HepG2 (cell line): ENCODE results near the gene CHSY3. TPM values are rescaled to one million over a fixed set of nuclear protein-coding genes. Genes with fewer than 3 reads are reported as not detected.

Experiments
- ATAC-seq: fragments of 200-7000 bp; cut with Tn5 transposase; 3 replicates; pipeline ENCODE4 v1.9.1; 2020; ENCODE audit warnings: mild to moderate bottlenecking, moderate library complexity
- BruUV-seq: library from RNA; stranded (reverse); fragments of 400-500 nt; replicated peaks from 2 replicates; lab custom pipeline; 2021; lab: Mats Ljungman, UMichigan
- CTCF ChIA-PET: fragments of 300-600 bp; formaldehyde crosslinking; extraction: SDS; loops from one replicate; lab custom pipeline; 2021; ENCODE audit warnings: low total read pairs, inconsistent platforms, low intra/inter-chr PET ratio; lab: Yijun Ruan, JAX
- POLR2A ChIA-PET: fragments of 350-600 bp; sonication (Branson Sonifier 250); formaldehyde crosslinking; loops from one replicate; lab custom pipeline; 2020; ENCODE audit warnings: antibody characterized with exemption, inconsistent platforms; lab: Yijun Ruan, JAX
- DNase-seq: peaks from one replicate; pipeline ENCODE4 v3.0.0-alpha.2; 2015; ENCODE audit warnings: low spot score
- FAIRE-seq: peaks from 3 replicates; lab custom pipeline; 2011; peaks lifted over from hg19 to GRCh38; lab: Jason Lieb, UNC
- H2AFZ ChIP-seq: one replicate; pipeline ENCODE4 v1.6.1; 2011; ENCODE audit warnings: low read length, inconsistent platforms
- H3K27ac ChIP-seq: fragments of 300-600 bp; 3 replicates; pipeline ENCODE4 v1.8.0; 2011; ENCODE audit warnings: mixed run types, mild to moderate bottlenecking, mixed read lengths, low read length, inconsistent platforms; ENCODE audit not compliant: insufficient read depth; ENCODE audit errors: extremely low read length
- H3K27me3 ChIP-seq, 2 experiments: fragments of 200-600 bp in 1 of 2; 2 replicates in 1 of 2; 3 replicates in 1 of 2; pipeline versions ENCODE4 v1.6.0 to v1.8.0; 2011; ENCODE audit warnings: low read length in 2 of 2, mild to moderate bottlenecking in 2 of 2, moderate library complexity in 2 of 2, inconsistent platforms in 1 of 2; ENCODE audit not compliant: insufficient read depth in 2 of 2, control insufficient read depth in 1 of 2
- H3K36me3 ChIP-seq, 2 experiments: fragments of 200-600 bp in 1 of 2; replicated peaks in 1 of 2; 2 replicates in 1 of 2; 3 replicates in 1 of 2; pipeline versions ENCODE4 v1.5.1 to v1.8.0; 2011; ENCODE audit warnings: low read length in 2 of 2, inconsistent platforms in 1 of 2; ENCODE audit not compliant: insufficient read depth in 2 of 2, control insufficient read depth in 1 of 2
- H3K4me1 ChIP-seq: 2 replicates; pipeline ENCODE4 v1.5.1; 2012; ENCODE audit warnings: low read length, inconsistent platforms; ENCODE audit not compliant: insufficient read depth
- H3K4me2 ChIP-seq: 2 replicates; pipeline ENCODE4 v1.6.0; 2011; ENCODE audit warnings: low read depth, low read length, inconsistent platforms
- H3K4me3 ChIP-seq, 3 experiments: fragments of 200-600 bp in 1 of 3; sonication (generic), shearing (Covaris generic) in 1 of 3; replicated peaks in 1 of 3; 2 replicates each; pipeline ENCODE4 v1.5.1; 2011 to 2016; ENCODE audit warnings: low read length in 3 of 3, inconsistent platforms in 2 of 3, low read depth in 2 of 3, mild to moderate bottlenecking in 2 of 3, control low read depth in 1 of 3, mixed read lengths in 1 of 3; ENCODE audit not compliant: insufficient read depth in 1 of 3
- H3K79me2 ChIP-seq: one replicate; pipeline ENCODE4 v1.6.1; 2011; ENCODE audit warnings: low read length, inconsistent platforms; ENCODE audit not compliant: insufficient read depth
- H3K9ac ChIP-seq: 2 replicates; pipeline ENCODE4 v1.6.0; 2011; ENCODE audit warnings: mild to moderate bottlenecking, low read depth, low read length, inconsistent platforms; ENCODE audit not compliant: insufficient read depth
- H3K9me3 ChIP-seq: 2 replicates; pipeline ENCODE4 v1.5.1; 2012; ENCODE audit warnings: mild to moderate bottlenecking, low read length
- H4K20me1 ChIP-seq: 2 replicates; pipeline ENCODE4 v1.6.0; 2011; ENCODE audit warnings: inconsistent platforms, mild to moderate bottlenecking, low read length, moderate library complexity; ENCODE audit not compliant: insufficient read depth
- ATF7 ChIP-seq, 2 experiments: fragments of 450-650 bp in 1 of 2; sonication (generic) in 1 of 2; formaldehyde crosslinking in 1 of 2; IDR thresholded peaks; 2 replicates each; pipeline versions ENCODE4 v1.4.0 to v1.6.1; 2016 to 2020; ENCODE audit warnings: antibody characterized with exemption in 1 of 2, mild to moderate bottlenecking in 1 of 2, missing genetic modification reagents in 1 of 2
- GMEB2 ChIP-seq: IDR thresholded peaks from 2 replicates; pipeline ENCODE4 v1.6.1; 2016; ENCODE audit warnings: missing biosample characterization, missing genetic modification reagents, low read depth
- HDAC1 ChIP-seq: sonication (generic); formaldehyde crosslinking; IDR thresholded peaks from 2 replicates; pipeline ENCODE4 v1.5.1; 2020; ENCODE audit warnings: mild to moderate bottlenecking, missing genetic modification reagents
- HINFP ChIP-seq: sonication (generic); formaldehyde crosslinking; IDR thresholded peaks from 2 replicates; pipeline ENCODE4 v1.4.0; 2020; ENCODE audit warnings: low read depth, mild to moderate bottlenecking, missing genetic modification reagents
- KDM3A ChIP-seq: IDR thresholded peaks from 2 replicates; pipeline ENCODE4 v1.6.1; 2018; ENCODE audit warnings: low read depth, missing compliant biosample characterization
- LCORL ChIP-seq, 2 experiments: fragments of 450-650 bp in 1 of 2; sonication (generic) in 1 of 2; formaldehyde crosslinking in 1 of 2; IDR thresholded peaks; 2 replicates each; pipeline versions ENCODE4 v1.5.0 to v1.6.1; 2017 to 2020; ENCODE audit warnings: antibody characterized with exemption in 1 of 2, missing genetic modification reagents in 1 of 2
- MIER2 ChIP-seq: IDR thresholded peaks from 2 replicates; pipeline ENCODE4 v1.6.1; 2016; ENCODE audit warnings: missing biosample characterization, missing genetic modification reagents
- RXRA ChIP-seq: sonication (generic); formaldehyde crosslinking; IDR thresholded peaks from 2 replicates; pipeline ENCODE4 v1.5.1; 2020; ENCODE audit warnings: missing genetic modification reagents
- SIN3A ChIP-seq: IDR thresholded peaks from 2 replicates; pipeline ENCODE4 v1.6.1; 2011; ENCODE audit warnings: low read depth, mild to moderate bottlenecking, control low read depth, low read length, borderline replicate concordance
- SP140L ChIP-seq: sonication (generic); formaldehyde crosslinking; IDR thresholded peaks from 2 replicates; pipeline ENCODE4 v1.4.0; 2020; ENCODE audit warnings: missing genetic modification reagents, borderline replicate concordance
- TCF7L2 ChIP-seq: IDR thresholded peaks from 2 replicates; pipeline ENCODE4 v1.6.1; 2011; ENCODE audit warnings: mild to moderate bottlenecking, low read depth, low read length, moderate library complexity
- ZBTB49 ChIP-seq: sonication (generic); formaldehyde crosslinking; IDR thresholded peaks from 2 replicates; pipeline ENCODE4 v1.4.0; 2020; ENCODE audit warnings: missing genetic modification reagents, borderline replicate concordance
- ZNF501 ChIP-seq: sonication (generic); formaldehyde crosslinking; IDR thresholded peaks from 2 replicates; pipeline ENCODE4 v1.5.1; 2020; ENCODE audit warnings: mild to moderate bottlenecking, moderate library complexity, missing genetic modification reagents
- ZNF567 ChIP-seq: sonication (generic); formaldehyde crosslinking; IDR thresholded peaks from 2 replicates; pipeline ENCODE4 v1.8.1; 2023; ENCODE audit warnings: mild to moderate bottlenecking, missing genetic modification reagents, borderline replicate concordance
- ZNF615 ChIP-seq: sonication (generic); formaldehyde crosslinking; IDR thresholded peaks from 2 replicates; pipeline ENCODE4 v1.5.0; 2020; ENCODE audit warnings: mild to moderate bottlenecking, missing genetic modification reagents, borderline replicate concordance
- ZSCAN25 ChIP-seq: sonication (generic); formaldehyde crosslinking; IDR thresholded peaks from 2 replicates; pipeline ENCODE4 v1.8.0; 2022; ENCODE audit warnings: mild to moderate bottlenecking, missing genetic modification reagents
- ZSCAN29 ChIP-seq: sonication (generic); formaldehyde crosslinking; conservative IDR thresholded peaks from 2 replicates; pipeline ENCODE4 v1.4.0; 2020; ENCODE audit warnings: mild to moderate bottlenecking, missing genetic modification reagents
- WGBS: methylation state at CpG from one replicate; pipeline ENCODE4 v1.1.6; 2017; ENCODE audit warnings: low lambda C conversion rate; 5-methylcytosine and 5-hydroxymethylcytosine counted together
- in situ Hi-C: cut with HindIII; loops from 2 replicates; pipeline ENCODE4 v1.10.0; 2017; ENCODE audit warnings: low pct_unique_long_range_greater_than_20kb; ENCODE audit not compliant: extremely low pct_ligation_motif_present
- intact Hi-C: fragments of 100-400 bp; cut with micrococcal nuclease; formaldehyde crosslinking; loops from one replicate; pipeline ENCODE4 v1.10.0; 2022; ENCODE audit not compliant: unreplicated experiment
- polyA plus RNA-seq, 8 experiments: library from polyadenylated mRNA; depleted of rRNA in 3 of 8; stranded (reverse) in 7 of 8; unstranded in 1 of 8; fragments of >200 nt; fragmentation: Illumina TruSeq in 4 of 8; extraction: Trizol in 4 of 8; gene quantifications; 2 replicates each; pipeline versions ENCODE4 v1.2.1 to v1.2.3, GENCODE V29; 2011 to 2016; ENCODE audit warnings: low read depth in 4 of 8, missing spikeins in 1 of 8, mixed read lengths in 1 of 8; ENCODE audit not compliant: insufficient read depth in 1 of 8
- total RNA-seq, 5 experiments: library from RNA; depleted of rRNA; stranded (reverse); fragments of >200 nt; fragmentation: Illumina TruSeq; extraction: Trizol; gene quantifications; 2 replicates each; pipeline ENCODE4 v1.2.3, GENCODE V29; 2016; ENCODE audit warnings: low read depth in 1 of 5
- TF ChIP-seq, protein P1 (sequence below): sonication (generic); formaldehyde crosslinking; IDR thresholded peaks from 2 replicates; pipeline ENCODE4 v1.5.0; 2020; ENCODE audit warnings: mild to moderate bottlenecking, missing genetic modification reagents, borderline replicate concordance

Gene CHSY3
- total and polyA plus RNA-seq, 2 of the 13 experiments (the other 11 are each of a cell fraction or from before 2014, with no cell fraction given) = 0.26 to 4.1 TPM

GRCh38 chr5:130135506-130135905 lies 231.2 kb downstream of the CHSY3 start:
- no peak overlapping the region for H3K4me2 ChIP-seq
- H3K4me1 ChIP-seq = no peaks in the 10 kb centered on the region
- in situ Hi-C loops (no loop called here), intact Hi-C loops (no loop called here)
- DNase-seq (no peak), ATAC-seq (no peak), FAIRE-seq (no peak)
- no peaks in the 10 kb centered on the region for H3K27me3 ChIP-seq
- no peak overlapping the region for H3K27ac ChIP-seq
- POLR2A ChIA-PET = no interaction called here
- no peak overlapping the region for H3K9ac ChIP-seq
- no peak overlapping the region for H2AFZ ChIP-seq
- no peaks in the 10 kb centered on the region for H3K79me2 ChIP-seq
- BruUV-seq = no TSS peak
- no peaks in the 10 kb centered on the region for H3K36me3 ChIP-seq
- no peak overlapping the region for H3K4me3 ChIP-seq
- CTCF ChIA-PET = no interaction called here
- 33% methylated on average over 2 of the region's 2 CpGs for WGBS
- no peaks in the 10 kb centered on the region for H3K9me3 ChIP-seq
- H4K20me1 ChIP-seq = no peaks in the 10 kb centered on the region
- no peak for TF ChIP-seq ZNF567 (CRISPR knock-in tag)
- TF ChIP-seq ZNF615 (CRISPR knock-in tag) = no peak
- TF ChIP-seq ZBTB49 = no peak
- no peak for TF ChIP-seq MIER2 (CRISPR knock-in tag)
- no peak for TF ChIP-seq RXRA (CRISPR knock-in tag)
- TF ChIP-seq ZSCAN29 (CRISPR knock-in tag) = no peak
- TF ChIP-seq TCF7L2 = no peak
- no peak for TF ChIP-seq ATF7 (IDR thresholded peaks at IDR 0.05)
- TF ChIP-seq ATF7 (CRISPR knock-in tag; IDR thresholded peaks at IDR 0.05) = no peak
- TF ChIP-seq KDM3A = no peak
- TF ChIP-seq, protein P1, sequence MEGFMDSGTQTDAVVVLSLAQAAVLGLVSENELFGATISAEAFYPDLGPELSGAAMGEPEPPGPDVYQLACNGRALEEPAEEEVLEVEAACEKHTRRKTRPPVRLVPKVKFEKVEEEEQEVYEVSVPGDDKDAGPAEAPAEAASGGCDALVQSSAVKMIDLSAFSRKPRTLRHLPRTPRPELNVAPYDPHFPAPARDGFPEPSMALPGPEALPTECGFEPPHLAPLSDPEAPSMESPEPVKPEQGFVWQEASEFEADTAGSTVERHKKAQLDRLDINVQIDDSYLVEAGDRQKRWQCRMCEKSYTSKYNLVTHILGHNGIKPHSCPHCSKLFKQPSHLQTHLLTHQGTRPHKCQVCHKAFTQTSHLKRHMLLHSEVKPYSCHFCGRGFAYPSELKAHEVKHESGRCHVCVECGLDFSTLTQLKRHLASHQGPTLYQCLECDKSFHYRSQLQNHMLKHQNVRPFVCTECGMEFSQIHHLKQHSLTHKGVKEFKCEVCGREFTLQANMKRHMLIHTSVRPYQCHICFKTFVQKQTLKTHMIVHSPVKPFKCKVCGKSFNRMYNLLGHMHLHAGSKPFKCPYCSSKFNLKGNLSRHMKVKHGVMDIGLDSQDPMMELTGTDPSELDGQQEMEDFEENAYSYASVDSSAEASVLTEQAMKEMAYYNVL = no peak
- no peak for TF ChIP-seq HDAC1
- TF ChIP-seq GMEB2 (CRISPR knock-in tag) = no peak
- no peak for TF ChIP-seq SP140L (CRISPR knock-in tag)
- TF ChIP-seq LCORL (IDR thresholded peaks at IDR 0.05) = no peak
- no peak for TF ChIP-seq LCORL (CRISPR knock-in tag; IDR thresholded peaks at IDR 0.05)
- no peak for TF ChIP-seq ZSCAN25 (CRISPR knock-in tag)
- TF ChIP-seq ZNF501 (CRISPR knock-in tag) = no peak
- no peak for TF ChIP-seq SIN3A
- TF ChIP-seq HINFP (CRISPR knock-in tag) = no peak
